ENCODE measurements around the gene NT5DC4. TPM values are rescaled to one million over a fixed set of nuclear protein-coding genes. Genes with fewer than 3 reads are reported as not detected.

Gene NT5DC4
- total RNA-seq (ENCODE audit: insufficient read depth, low replicate concordance) = 1.2 TPM

DNA sequence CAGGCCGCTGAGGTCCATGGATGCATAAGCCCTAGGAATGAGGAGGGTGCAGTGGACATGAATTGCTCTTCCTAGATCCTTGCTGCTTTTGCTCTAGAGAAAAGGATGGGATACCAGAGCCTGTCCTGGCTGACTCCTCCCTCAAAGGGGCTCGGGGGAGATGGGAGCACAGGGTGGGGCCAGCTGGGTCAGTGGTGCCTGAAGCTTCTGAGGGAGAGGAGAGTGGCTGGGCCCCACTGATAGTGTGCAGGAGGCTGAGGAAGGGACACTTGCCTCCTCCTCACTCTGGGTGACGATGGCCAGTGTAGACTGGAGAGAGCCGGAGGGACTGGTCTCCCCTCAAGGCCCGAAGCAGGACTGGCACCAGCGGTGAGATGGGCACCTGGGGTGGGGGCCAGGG is at the start of gene NT5DC4:
Gene NT5DC4 (plus strand): TSS at position 236 of the 400 bp plus-strand sequence. CDS start 60 bp downstream, at position 296.
- no peak for DNase-seq (ENCODE audit: low spot score)

DNA sequence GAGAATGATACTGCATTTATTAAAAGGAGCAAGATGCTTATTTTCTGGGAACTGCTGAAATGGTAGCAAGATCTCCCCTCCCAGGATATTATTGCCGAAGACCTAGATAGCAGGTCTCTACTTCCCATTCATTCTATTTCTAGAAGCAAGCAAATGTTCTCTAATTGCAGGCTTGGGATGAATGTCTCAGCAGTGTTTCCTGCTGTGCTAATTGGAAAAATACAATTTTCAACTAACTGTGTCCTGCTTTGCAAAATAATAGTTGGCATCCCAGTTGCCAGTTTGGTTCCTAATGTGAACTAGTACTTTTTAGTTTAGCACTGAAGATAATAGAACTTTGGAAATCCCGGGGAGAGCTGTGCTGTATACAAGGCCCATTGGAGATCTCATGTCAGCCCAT is 49.0 kb upstream of the NT5DC4 start:
- no peak for DNase-seq (ENCODE audit: low spot score)

DNA sequence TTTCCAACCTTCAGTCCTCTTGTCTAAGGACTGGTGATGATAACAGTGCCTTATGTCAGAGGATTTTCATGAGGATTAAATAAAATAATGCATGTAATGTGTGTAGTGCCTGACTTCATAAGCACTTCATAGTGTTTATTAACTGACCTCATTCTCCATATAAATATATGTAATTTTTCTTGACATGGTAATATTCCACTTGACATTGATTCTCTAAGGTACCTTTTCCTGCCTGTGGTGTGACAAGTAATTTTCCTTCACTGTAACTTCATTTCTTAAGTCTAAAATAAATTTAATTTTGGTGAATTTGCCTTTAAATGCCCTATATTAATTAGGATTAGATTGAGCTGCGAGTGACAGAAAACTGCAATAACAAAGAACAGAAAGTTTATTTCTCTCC is 47.8 kb upstream of the NT5DC4 start:
- no peak for DNase-seq (ENCODE audit: low spot score)

DNA sequence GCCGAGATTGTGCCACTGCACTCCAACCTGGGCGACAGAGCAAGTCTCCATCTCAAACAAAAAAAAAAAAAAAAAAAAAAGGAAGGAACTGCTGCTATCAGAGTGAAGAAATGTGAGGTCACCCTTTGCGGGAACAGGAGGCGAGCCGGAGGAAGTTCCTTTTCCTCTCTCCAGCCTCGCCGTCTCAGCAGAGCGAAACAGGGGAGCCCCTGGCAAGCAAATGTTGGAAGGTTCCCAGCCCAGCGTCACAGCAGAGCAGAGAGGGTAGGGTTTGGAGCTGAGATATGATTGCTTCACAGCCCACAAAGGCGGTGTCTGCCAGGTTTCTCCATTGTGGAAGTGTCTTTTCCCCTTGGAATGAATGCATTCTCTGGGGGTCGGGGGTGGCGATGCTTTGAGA is 46.6 kb upstream of the NT5DC4 start:
- peak; percentile 47 for DNase-seq (ENCODE audit: low spot score)

DNA sequence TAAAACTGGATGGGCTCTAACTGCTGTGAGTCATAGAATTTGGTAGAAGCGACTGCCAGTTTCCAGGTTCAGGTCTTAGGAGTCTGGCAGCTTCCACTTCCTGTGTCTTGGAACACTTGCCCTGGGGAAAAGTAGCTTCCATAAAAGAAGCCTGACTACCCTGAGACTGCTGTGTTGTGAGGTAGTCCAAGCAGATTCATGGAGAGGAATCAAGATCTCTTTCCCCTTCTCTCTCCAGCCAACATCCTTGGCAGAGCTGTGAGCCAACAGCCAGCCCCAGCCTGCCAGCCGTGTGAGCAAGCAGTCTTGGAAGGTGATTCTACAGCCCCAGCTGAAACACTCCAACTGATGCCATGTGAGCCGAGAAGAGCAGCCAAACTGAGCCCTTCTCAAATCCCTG is 41.3 kb upstream of the NT5DC4 start:
- no peak for DNase-seq (ENCODE audit: low spot score)

DNA sequence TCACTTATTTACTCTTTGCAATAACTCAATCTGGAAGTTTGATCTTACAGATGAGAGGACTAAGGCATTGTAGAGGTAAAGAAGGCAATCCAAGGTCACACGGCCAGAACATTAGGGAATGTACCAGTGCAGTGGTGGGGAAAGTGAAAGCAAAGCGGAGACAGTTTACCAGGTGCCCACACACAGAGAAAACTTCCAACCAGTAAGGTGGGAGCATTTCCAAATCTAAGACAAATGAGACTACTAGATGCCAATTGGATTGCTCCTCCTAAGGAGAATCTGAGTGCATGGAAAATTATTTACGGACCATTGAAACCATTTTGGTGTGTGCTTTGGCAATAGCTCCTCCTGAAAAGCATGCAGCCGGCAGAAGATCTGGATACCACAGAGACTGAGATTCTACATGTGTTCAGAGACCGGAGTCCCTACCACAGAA is 40.1 kb upstream of the NT5DC4 start:
- no peak for DNase-seq (ENCODE audit: low spot score)

DNA sequence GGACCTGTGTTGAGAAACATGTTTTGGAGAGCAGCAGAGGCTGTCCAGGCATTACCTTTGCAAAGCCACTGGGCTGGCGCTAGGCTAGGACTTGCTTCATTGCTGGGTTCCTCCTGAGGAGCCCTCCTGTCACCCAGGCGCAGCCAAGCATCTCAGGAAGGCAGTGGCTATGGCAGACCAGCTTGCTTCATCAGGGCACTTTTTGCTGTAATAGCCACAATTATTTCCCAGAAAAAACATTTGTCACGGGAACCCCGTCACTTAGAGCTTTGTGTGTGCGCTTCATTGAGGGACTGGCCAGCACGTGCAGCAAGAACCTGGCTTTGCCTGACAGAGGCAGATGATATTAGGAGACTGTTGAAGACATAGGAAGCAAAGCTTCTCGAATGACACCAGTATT is 38.7 kb upstream of the NT5DC4 start:
- DNase-seq (ENCODE audit: low spot score) = no peak

DNA sequence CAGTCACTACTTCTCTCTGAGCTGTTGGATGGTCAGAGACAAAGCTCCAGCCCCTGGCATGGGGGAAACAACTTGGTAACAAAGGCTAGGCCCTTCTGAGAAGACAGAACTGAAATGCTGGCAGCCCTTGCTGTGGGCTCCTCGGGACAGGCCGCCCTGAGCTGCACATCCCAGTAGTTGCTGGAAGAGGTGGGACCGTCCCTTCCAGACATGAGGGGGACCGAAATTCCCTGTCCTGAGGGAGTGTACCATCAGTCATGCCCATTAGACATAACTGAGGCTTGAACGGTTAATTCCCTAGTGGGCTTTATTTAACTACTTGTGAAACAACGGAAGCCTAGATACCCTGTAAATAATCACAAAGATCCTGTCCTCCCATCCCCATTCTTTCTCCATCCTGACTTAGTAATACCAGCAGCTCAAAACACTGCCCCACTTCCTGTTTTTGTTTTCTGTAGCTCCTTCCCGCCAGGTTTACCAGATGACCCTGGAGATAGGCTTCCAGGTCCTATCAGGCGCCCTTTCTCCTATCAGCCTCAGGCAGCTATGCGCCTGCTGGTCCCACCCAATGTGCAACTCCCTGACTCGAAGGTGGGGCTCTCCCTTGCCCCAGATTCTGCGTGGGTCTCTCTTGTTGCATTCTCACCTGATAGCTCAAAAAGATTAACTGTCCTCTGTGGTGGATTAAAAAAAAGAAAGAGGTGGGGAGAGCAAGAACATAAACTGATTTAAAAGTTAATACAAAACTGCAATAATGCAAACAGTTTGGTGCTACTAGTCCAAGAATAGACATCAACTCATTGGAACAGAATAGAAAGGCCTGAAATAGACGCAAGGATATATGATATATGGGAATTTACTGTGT is 37.0 kb upstream of the NT5DC4 start:
- DNase-seq (ENCODE audit: low spot score) = no peak

DNA sequence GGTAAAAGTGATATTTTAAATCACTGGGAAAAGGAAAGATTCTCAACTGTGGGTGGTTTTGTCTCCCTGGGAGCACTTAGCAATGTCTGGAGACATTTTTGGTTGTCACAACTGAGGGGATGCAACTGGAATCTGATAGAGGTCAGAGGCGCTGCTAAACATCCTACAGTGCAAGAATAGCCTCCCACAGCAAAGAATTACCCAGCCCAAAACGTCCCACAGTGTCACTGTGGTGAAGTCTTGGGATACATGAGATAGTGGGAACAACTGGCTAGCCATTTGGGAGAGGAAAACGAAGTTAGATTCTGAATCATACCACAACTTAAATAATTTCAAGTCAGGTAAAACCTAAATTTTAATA is 36.4 kb upstream of the NT5DC4 start:
- no peak for DNase-seq (ENCODE audit: low spot score)

DNA sequence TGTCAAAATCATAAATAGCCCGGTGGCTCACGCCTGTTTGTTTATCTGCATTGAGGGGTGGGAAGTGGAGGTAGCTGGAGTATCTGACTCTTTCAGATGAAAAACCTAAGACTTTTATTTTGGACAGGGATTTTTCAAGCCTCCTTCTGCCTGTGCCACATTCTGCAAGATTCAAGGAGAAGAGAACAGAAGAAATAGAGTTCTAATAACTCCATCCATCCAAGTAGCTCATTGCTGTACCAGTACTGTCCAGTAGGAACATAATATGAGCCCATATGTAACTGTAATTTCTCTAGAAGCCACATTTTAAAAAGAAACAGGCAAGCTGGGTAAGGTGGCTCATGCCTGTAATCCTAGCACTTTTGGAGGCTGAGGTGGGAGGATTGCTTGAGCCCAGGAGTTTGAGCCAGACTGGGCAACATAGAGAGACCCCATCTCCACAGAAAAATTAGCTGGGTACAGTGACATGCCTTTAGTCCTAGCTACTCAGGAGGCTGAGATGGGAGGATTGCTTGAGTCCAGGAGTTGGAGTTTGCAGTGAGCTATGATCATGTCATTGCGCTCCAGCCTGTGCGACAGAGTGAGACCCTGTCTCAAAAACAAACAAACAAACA is 35.4 kb upstream of the NT5DC4 start:
- no peak for DNase-seq (ENCODE audit: low spot score)

DNA sequence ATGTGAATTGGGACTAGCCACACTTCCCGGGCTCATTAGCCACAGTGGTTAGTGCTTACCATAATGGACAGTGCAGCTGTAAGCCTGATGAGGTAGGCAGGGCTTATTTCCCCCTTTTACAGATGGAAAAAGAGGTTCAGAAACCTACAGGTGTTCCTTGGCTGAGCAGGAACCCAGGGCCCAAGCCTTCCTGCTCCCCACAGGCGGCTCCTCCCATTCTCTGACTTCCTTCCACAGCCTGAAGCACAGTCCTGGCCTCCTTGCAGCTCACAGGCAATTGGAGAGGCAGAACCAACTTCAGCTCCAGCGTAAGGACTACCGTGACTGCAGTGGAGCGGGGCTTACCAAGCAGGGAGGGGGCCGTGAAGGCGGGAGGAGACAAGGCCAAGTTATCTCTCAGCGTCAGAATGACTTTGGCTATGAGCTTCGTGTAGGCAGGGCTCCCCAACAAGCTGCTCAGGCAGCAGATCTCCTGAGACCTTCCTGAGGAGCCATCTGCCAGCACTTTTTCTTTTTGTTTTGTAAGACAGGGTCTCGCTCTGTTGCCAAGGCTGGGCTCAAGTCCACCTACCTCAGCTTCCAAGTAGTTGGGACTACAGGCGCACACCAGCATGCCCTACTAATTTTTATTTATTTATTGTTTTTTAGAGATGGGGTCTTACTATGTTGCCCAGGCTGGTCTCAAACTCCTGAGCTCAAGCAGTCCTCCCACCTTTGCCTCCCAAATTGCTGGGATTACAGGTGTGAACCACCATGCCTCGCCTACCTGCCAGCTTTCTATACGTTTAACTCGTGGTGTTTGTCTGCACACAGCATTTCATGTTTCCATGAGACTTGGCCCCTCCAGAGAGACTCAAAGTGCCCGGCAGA is 34.2 kb upstream of the NT5DC4 start:
- no peak for DNase-seq (ENCODE audit: low spot score)

DNA sequence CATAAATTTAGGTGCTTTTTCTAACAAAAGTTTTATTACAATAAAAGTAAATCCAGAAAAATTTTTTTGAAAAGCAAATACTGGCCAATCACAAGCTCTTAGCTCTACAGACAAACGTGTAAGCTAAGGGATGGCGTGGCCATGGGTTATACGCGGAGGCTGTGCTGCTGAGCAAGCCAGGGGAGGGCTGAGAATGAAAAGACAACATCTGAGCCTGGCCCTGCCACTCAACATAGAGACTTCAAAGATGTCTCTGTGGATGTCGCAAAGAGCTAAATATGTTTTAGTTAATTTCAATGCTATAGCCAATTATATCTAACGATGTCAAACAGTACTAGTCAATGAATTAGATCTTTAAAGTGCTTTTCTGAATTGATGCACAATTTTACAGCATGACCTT is 33.3 kb upstream of the NT5DC4 start:
- no peak for DNase-seq (ENCODE audit: low spot score)

DNA sequence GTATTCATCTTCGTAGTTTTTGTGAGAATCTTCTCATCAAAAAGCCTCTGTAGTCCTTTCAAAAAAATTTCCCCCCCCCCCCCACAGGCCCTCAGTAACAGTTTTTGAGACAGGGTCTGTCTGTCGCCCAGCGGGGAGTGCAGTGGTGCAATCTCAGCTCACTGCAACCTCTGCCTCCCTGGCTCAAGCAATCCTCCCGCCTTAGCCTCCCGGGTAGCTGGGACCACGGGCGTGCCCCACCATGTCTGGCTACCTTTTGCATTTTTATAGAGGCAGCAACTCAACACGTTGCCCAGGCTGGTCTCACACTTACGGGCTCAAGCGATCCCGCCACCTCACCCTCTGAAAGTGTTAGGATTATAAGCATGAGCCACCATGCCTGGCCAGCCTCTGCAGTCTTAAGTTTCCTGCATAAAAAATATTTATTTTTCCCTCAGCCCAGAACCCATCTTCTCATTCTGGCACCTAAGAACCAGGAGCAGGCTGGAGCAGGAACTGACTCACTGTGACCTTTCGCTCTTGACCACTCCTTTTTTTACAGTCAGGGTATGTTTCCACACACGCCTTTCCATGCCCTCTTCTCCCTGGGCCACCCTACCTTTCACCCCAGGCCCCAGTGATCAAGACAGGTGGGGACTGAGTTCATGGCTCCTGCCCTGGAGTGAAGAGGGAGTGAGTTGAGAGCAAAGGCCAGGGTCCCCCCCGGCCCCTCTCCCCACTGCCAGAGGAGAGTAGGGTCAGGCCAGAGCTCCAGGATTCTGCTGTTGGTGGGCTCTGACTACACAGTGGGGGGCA is 32.5 kb upstream of the NT5DC4 start:
- no peak for DNase-seq (ENCODE audit: low spot score)

DNA sequence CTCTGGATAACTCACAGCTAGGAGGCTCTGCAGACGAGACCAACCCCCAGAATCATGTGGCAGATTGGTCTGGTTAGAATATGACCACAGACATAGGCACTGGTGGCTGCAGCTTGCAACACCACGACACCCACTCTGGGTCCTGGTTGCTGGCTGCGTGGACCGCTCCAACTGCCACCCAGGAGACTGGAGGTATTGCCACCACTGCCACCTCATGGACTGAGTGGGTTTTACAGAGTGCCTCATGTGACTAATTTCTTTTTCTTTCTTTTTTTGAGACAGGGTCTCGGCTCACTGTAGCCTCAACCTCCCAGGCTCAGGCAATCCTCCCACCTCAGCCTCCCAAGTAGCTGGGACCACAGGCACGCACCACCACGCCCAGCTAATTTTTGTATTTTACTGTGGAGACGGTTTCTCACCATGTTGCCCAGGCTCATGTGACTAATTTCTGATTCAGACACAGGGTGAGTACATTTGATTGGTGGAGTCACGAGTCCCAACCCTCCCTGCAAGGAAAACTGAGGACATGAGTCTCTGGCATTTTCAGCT is 29.9 kb upstream of the NT5DC4 start:
- peak; percentile 25 for DNase-seq (ENCODE audit: low spot score)

DNA sequence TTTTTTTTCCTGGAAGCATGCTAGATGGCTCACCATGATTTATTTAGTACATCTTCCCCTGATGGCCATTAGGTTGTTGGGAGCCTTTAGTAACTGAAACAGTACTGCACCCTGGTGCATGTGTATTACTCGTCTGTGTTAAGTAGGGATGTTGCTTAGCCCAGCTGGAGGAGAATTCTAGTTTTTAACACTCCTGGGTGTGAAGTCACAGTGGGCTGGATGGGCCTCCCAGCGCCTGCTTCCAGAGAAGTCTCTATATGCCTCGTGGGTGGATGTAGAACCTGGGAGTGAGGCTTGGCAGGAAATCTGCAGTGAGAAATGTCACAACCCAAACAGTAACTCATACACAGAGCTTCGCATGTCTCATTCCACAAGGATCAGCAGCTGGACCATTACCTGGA is 28.9 kb upstream of the NT5DC4 start:
- no peak for DNase-seq (ENCODE audit: low spot score)

DNA sequence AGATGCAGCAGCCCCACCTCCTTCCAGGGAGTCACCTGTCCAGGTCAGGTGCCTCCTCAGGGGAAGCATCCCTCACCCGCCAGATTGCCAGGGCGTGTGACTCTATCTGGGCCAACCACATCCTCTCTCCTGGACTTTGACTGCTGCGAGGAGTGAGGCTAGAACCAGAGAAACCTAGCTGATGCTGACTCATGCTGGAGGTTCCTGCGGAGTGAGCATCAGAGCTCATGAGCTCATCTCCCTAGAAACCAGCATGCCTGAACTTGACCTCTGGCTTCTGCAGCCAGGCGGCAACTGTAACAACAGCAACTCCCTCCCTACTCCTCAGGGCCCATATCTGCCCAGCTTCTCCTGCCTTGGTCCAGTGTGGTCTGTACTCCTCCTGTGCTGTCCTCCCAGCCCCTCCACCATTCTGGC is 28.3 kb upstream of the NT5DC4 start:
- DNase-seq (ENCODE audit: low spot score) = peak; percentile 71

DNA sequence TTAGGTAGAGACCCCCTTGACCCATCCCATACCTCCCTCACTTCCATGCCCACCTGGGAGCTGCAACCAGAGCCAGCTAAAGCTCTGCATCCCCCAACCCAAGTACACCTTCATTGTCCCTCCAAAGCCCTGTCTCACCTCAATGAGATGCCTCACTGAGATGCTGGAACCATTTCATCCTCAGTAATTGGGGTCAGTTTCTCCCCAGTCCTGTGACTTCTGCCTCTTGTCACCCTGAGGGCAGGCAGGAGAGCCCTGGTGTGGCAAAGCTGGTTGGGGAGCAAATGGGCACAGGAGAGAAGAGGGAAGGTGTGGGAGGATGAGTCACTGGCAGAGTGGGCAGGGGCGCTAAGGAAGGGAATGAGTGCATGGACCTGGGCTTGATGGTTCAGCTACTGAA is 27.9 kb upstream of the NT5DC4 start:
- no peak for DNase-seq (ENCODE audit: low spot score)

DNA sequence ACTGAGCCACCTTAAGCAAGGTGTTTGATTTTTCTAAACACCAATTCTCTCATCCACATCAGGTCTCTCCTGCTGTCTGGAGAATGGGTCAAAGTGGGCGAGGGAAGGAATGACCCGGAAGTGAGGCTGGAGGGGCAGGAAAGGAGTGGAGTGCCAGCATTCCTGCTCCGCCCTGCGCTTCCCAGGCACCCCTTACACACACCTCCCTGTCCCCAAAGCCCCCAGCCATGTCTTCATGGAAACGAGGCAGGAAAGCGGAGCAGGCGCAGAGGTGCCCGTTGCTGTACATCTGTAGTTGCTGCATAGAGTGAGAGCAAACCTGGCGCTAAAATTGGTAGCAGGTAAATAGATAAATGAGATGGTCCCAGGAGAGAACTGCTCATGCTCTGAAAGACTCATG is 27.2 kb upstream of the NT5DC4 start:
- DNase-seq (ENCODE audit: low spot score) = no peak

DNA sequence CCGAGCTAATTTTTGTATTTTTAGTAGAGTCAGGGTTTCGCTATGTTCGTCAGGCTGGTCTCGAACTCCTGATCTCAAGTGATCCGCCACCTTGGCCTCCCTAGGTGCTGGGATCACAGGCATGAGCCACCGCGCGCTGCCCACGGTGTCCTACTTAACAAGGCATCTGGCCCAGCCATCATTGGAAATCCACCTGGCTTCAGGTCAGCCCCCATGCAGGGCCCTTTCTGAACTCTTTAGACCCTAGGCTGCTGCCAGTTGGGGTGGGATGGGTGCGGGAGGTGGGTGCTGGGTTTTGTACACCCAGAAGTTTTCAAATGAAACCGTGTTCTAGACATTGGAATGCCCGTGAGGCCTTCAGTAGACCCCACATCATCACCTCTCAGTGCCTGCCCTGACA is 26.6 kb upstream of the NT5DC4 start:
- no peak for DNase-seq (ENCODE audit: low spot score)

DNA sequence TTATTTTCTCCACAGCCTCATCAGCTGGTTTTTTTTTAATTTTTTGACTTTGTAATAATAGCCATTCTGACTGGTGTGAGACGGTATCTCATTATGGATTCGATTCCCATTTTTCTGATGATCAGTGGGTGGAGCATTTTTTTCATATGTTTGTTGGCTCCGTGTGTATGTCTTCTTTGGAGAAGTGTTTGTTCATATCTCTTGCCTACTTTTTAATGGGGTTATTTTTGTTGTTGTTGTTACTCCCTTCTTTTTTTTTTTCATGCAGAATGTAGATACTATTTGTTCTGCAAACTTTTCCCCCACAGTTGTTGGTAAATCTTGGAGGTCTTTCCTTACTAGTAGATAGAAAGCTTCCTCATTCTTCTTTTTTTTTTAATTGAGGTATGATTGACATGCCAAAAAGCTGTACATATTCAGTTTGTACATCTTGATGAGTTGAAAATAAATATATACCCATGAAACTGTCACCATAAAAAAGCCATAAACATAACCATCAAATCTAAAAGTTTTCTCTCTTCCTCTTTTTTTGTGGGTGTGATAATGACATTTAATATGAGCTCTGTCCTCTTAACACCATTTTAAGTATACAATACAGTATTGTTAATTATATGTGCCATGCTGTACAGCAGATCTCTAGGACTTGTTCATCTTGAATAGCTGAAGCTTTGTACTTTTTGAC is 21.8 kb upstream of the NT5DC4 start:
- no peak for DNase-seq (ENCODE audit: low spot score)

Data from umbilical cord (tissue), 2 donors.